ENCODE results near the gene AFDN.

Gene AFDN

GRCh38 chr6:167896648-167897047 is 69.9 kb downstream of the AFDN start:
- TF ChIP-seq POLR2A (IDR thresholded peaks at IDR 0.05; ENCODE audit: extremely low read depth, insufficient read length), result no peak
- no peak for TF ChIP-seq MAX (IDR thresholded peaks at IDR 0.05; ENCODE audit: low read depth, low read length)
- TF ChIP-seq CTCF (IDR thresholded peaks at IDR 0.05; ENCODE audit: low read depth, low read length), result no peak
- no peak for TF ChIP-seq MYC (IDR thresholded peaks at IDR 0.05; ENCODE audit: low read depth, low read length)
- no peak for DNase-seq (ENCODE audit: low read depth)
- H3K4me3 ChIP-seq (ENCODE audit: low read depth, low read length), result no peak overlapping the region

GRCh38 chr6:167898673-167899311 is 72.1 kb downstream of the AFDN start:
- DNase-seq (ENCODE audit: low read depth), result peak; percentile 37
- TF ChIP-seq CTCF (IDR thresholded peaks at IDR 0.05; ENCODE audit: low read depth, low read length) (peak; percentile 52), MYC (IDR thresholded peaks at IDR 0.05; ENCODE audit: low read depth, low read length) (no peak)
- H3K4me3 ChIP-seq (ENCODE audit: low read depth, low read length), result no peak overlapping the region

- H3K4me3 ChIP-seq (ENCODE audit: low read depth, low read length), result no peak overlapping the region
- TF ChIP-seq MAX (IDR thresholded peaks at IDR 0.05; ENCODE audit: low read depth, low read length) (no peak), POLR2A (IDR thresholded peaks at IDR 0.05; ENCODE audit: extremely low read depth, insufficient read length) (no peak), CTCF (IDR thresholded peaks at IDR 0.05; ENCODE audit: low read depth, low read length) (no peak), MYC (IDR thresholded peaks at IDR 0.05; ENCODE audit: low read depth, low read length) (no peak)
Measured at GRCh38 chr6:167904791-167905190, 78.1 kb downstream of the AFDN start.

GRCh38 chr6:167906899-167907298 is 80.2 kb downstream of the AFDN start:
- H3K4me3 ChIP-seq (ENCODE audit: low read depth, low read length), result no peak overlapping the region
- DNase-seq (ENCODE audit: low read depth), result no peak
- TF ChIP-seq CTCF (IDR thresholded peaks at IDR 0.05; ENCODE audit: low read depth, low read length) (no peak), MAX (IDR thresholded peaks at IDR 0.05; ENCODE audit: low read depth, low read length) (no peak), MYC (IDR thresholded peaks at IDR 0.05; ENCODE audit: low read depth, low read length) (no peak), POLR2A (IDR thresholded peaks at IDR 0.05; ENCODE audit: extremely low read depth, insufficient read length) (no peak)

More at GRCh38 chr6:167904791-167905190, 78.1 kb downstream of the AFDN start:
- no peak for DNase-seq (ENCODE audit: low read depth)

GRCh38 chr6:167907837-167908681 is 81.3 kb downstream of the AFDN start:
- peak; percentile 16 for DNase-seq (ENCODE audit: low read depth)
- no peak overlapping the region for H3K4me3 ChIP-seq (ENCODE audit: low read depth, low read length)
- TF ChIP-seq POLR2A (IDR thresholded peaks at IDR 0.05; ENCODE audit: extremely low read depth, insufficient read length) (no peak), CTCF (IDR thresholded peaks at IDR 0.05; ENCODE audit: low read depth, low read length) (peak; percentile 29), MYC (IDR thresholded peaks at IDR 0.05; ENCODE audit: low read depth, low read length) (no peak)
